ENCODE results near the gene METTL18. TPM values are rescaled to one million over a fixed set of nuclear protein-coding genes. Genes with fewer than 3 reads are reported as not detected.

METTL18 gene
- total and polyA plus RNA-seq, 2 of the 13 experiments (the other 11 are each of a cell fraction or from before 2014, with no cell fraction given): 2.7 to 6.7 TPM

GRCh38 chr1:169765580-169766331 is 29.0 kb downstream of the METTL18 start (continued):
- TF ChIP-seq ZNF609 (CRISPR knock-in tag; IDR thresholded peaks at IDR 0.05; ENCODE audit: borderline replicate concordance) (peak; percentile 55; the same call in 1 of the 2 replicates), MIER3 (CRISPR knock-in tag; IDR thresholded peaks at IDR 0.05; ENCODE audit: borderline replicate concordance) (peak; percentile 38; the same call in 1 of the 2 replicates), NCOA5 (CRISPR knock-in tag; IDR thresholded peaks at IDR 0.05) (no peak), ZNF207 (IDR thresholded peaks at IDR 0.05; ENCODE audit: borderline replicate concordance) (no peak), GLMP (CRISPR knock-in tag; IDR thresholded peaks at IDR 0.05; ENCODE audit: borderline replicate concordance) (no peak), ZNF574 (CRISPR knock-in tag; IDR thresholded peaks at IDR 0.05) (peak; percentile 45; the same call in 1 of the 2 replicates), CREM (IDR thresholded peaks at IDR 0.05) (0 out of 2 replicates have a peak, but pooled peaks have one; percentile 27), CREM (CRISPR knock-in tag; IDR thresholded peaks at IDR 0.05) (no peak), ZSCAN31 (CRISPR knock-in tag; IDR thresholded peaks at IDR 0.05; ENCODE audit: low read depth) (no peak), FOXP4 (CRISPR knock-in tag; IDR thresholded peaks at IDR 0.05) (peak; percentile 76)
